Measurements from ENCODE around the gene SMPDL3A.

DNA sequence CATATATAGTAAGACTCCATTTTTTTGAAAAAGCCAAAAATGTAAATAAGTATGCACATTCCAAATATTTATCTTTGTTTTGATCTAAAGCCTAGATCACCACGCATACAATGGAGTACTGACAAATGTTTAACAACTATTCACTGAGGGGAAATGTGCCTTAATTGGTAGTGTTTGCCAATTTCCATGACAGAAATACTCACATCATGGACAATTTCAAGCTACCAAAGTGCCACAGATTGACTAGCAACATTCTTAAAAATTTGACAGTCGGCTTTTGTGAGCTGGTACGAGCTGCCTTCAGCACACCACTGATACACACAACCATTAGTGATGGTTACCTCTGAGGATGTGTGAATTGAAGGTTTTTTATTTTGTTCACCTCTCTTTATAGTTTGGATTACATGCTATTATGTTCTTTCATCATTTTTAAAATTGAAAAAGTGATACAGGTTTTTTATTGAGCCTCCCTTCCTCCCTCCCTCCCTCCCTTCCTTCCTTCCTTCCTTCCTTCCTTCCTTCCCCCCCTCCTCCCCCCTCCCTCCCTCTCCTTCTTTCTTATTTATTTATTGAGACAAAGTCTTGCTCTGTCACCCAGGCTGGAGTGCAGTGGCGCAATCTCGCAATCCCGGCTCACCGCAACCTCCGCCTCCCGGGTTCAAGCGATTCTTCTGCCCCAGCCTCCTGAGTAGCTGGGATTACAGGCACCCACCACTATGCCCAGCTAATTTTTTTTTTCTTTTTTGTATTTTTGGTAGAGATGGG lies 19.2 kb downstream of the SMPDL3A start:
- TF ChIP-seq, protein P1, sequence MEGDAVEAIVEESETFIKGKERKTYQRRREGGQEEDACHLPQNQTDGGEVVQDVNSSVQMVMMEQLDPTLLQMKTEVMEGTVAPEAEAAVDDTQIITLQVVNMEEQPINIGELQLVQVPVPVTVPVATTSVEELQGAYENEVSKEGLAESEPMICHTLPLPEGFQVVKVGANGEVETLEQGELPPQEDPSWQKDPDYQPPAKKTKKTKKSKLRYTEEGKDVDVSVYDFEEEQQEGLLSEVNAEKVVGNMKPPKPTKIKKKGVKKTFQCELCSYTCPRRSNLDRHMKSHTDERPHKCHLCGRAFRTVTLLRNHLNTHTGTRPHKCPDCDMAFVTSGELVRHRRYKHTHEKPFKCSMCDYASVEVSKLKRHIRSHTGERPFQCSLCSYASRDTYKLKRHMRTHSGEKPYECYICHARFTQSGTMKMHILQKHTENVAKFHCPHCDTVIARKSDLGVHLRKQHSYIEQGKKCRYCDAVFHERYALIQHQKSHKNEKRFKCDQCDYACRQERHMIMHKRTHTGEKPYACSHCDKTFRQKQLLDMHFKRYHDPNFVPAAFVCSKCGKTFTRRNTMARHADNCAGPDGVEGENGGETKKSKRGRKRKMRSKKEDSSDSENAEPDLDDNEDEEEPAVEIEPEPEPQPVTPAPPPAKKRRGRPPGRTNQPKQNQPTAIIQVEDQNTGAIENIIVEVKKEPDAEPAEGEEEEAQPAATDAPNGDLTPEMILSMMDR (IDR thresholded peaks at IDR 0.05) = no peak
- TF ChIP-seq, protein P2, sequence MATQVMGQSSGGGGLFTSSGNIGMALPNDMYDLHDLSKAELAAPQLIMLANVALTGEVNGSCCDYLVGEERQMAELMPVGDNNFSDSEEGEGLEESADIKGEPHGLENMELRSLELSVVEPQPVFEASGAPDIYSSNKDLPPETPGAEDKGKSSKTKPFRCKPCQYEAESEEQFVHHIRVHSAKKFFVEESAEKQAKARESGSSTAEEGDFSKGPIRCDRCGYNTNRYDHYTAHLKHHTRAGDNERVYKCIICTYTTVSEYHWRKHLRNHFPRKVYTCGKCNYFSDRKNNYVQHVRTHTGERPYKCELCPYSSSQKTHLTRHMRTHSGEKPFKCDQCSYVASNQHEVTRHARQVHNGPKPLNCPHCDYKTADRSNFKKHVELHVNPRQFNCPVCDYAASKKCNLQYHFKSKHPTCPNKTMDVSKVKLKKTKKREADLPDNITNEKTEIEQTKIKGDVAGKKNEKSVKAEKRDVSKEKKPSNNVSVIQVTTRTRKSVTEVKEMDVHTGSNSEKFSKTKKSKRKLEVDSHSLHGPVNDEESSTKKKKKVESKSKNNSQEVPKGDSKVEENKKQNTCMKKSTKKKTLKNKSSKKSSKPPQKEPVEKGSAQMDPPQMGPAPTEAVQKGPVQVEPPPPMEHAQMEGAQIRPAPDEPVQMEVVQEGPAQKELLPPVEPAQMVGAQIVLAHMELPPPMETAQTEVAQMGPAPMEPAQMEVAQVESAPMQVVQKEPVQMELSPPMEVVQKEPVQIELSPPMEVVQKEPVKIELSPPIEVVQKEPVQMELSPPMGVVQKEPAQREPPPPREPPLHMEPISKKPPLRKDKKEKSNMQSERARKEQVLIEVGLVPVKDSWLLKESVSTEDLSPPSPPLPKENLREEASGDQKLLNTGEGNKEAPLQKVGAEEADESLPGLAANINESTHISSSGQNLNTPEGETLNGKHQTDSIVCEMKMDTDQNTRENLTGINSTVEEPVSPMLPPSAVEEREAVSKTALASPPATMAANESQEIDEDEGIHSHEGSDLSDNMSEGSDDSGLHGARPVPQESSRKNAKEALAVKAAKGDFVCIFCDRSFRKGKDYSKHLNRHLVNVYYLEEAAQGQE (IDR thresholded peaks at IDR 0.05; ENCODE audit: insufficient read depth in 1 of 2, low read depth in 2 of 2, low read length in 1 of 2) = no peak
- no peak for TF ChIP-seq POLR2AphosphoS5 (IDR thresholded peaks at IDR 0.05; ENCODE audit: low read depth, low read length)

Data from Panc1 (cell line).